Measurements from ENCODE around the gene LDHD.
"Not testable (repeated sequence)": the region's sequence is repeated elsewhere in the genome, so short reads cannot be mapped to it uniquely, and the experiment has no call there.

LDHD gene

DNA sequence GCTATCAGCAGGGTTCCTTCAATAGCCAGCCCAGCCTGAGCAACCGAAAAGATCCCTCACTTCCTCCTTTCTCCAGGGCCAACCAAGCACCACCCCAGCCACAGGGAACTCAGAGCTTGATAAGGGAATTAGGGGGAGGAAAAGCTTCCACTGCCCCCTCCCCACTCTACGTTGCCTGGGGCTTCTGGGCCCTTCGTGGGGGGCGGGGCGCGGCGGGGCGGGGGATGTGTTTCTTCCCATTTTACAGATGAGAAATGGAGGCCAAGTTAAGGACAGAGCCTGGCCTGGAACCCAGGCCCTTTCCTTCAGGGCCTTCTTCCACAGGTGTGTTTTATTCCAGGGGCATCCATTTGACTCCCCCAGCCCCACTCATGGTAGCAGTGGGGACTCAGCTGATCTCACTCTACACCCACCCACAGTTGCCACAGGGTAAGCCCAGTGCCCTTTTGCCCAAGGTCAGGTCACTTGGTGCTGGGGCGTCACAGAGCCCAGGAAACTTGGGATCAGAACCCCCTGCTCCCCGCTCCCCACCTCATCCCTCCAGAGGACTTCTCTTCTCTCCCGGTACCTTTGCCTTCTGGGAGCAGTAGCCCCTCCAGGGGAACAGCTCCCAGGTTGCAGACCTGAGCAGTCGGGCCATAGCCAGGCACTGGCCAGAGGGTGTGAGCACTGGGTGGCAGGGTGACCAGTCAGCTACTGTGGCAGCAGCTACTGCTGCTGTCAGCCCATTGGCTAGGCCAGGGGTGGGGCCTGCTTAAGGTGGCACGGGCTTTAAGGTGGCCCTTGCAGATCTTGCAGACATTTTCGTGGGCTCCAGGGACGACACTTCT lies at the start of gene LDHD:
TSS of gene LDHD (minus strand) at position 700 of the 830 bp plus-strand sequence. CDS start at position 640, 60 bp downstream.
- no peak for DNase-seq (ENCODE audit: low spot score)

DNA sequence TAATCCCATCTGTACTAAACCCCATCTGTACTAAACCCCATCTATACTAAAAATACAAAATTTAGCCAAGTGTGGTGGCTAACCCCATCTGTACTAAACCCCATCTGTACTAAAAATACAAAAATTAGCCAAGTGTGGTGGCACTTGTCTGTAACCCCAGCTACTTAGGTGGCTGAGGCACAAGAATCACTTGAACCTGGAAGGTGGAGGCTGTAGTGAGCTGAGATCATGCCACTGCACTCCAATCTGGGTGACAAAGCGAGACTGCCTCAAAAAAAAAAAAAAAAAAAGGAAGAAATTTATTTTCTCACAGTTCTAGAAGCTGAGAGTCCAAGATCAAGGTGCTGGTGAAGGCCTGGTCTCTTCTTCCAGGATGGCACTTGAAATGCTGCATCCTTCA lies 43.8 kb upstream of the LDHD start:
- no peak for DNase-seq (ENCODE audit: low spot score)

DNA sequence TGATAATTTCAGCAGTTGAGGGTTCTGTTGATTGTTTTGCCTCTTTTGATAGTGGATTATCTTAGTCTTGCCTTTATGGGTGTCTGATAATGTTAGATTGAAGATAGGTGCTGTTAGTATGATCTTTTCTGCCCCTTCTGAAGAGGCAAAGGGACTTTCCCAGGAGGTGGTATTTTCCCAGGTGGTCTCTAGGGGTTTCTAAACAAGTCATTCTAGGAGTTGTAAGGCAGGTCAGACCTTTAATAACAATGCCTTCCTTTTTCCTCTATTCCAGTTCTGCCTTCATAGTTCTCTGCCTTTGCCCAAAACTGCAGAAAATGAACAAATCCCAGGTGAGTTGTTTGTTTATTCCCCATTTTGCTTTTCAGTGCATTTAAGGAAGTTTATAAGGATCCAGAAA lies 36.1 kb upstream of the LDHD start:
- no peak for DNase-seq (ENCODE audit: low spot score)

DNA sequence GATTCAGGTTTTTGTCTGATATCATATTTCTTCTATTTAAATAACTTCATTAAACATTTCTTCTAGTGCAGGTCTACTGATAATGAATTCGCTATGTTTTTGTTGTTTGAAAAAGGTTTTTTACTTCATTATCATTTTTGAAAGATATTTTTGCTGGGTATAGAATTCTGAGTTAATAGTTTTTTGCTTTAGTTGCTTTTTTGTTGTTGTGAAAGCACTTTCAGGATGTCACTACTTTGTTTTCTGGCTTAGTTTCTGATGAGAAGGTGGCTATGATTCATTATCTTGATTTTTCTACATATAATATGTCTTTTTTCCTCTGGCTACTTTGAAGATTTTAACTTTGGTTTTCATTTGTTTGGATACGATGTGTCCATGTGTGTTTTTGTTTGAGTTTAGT lies 35.2 kb upstream of the LDHD start:
- no peak for DNase-seq (ENCODE audit: low spot score)

DNA sequence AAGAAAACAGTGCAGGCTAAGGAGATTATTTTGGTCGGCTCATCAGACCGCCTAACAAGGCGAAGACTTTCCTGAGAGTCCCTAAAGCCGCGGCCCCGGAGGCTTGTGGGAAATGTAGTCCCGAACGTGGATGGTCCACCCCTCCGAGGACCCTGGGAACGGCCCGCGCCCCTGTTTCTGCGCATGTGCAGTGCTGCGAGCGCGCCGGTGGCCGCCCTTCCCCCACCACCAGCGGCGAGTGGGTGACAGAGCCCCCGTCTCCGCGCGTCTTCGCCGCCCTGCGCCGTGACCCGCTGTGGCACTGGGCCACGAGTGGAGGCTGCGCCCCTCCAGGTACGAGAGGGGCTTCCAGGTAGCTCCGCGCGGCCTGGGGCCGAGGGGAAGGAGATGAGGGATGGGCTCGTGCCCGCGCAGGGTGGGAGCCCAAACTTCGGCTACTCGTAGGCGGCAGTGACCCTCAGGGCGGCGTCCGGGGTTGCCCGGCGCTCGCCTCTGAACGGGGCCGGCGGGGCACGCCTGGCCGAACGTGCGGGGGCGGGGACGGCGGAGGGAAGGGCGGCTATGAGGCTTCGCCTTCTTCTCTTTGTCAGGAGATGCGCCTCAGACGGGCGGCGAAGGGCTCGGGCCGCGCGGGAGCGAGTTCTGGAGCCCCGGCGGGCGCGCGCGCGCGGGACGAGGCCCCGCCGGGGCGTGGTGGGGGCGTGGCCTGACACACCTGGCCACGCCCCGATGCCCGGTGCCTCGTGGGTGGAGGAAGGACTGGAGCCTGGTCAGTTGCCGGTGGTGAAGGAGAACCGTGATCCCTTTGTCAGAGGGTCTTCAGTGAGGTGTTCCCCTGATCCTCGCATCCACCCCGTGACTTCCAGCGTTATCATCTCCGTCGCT lies 32.0 kb upstream of the LDHD start, which contains the start of gene ZFP1:
TSS of gene ZFP1 (plus strand) at position 214 of the 885 bp plus-strand sequence. CDS start 4,428 bp downstream, outside the sequence.
- DNase-seq (ENCODE audit: low spot score): peak; percentile 95

DNA sequence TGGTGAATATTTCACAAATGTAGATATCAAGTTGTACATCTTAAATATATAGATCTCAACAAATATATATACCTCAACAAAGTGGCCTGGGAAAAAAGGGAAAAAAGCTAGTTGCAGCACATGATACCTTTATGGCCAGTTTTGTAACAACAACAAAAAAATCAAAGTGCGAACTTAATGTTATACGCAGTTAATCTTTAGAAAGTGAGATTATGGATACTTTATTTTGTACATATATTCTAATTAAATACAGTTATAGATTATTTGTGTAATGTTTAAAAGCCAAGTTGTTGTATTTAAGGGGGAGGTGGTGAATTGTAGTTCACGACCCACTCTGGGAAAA lies 31.4 kb upstream of the LDHD start:
- no peak for DNase-seq (ENCODE audit: low spot score)

DNA sequence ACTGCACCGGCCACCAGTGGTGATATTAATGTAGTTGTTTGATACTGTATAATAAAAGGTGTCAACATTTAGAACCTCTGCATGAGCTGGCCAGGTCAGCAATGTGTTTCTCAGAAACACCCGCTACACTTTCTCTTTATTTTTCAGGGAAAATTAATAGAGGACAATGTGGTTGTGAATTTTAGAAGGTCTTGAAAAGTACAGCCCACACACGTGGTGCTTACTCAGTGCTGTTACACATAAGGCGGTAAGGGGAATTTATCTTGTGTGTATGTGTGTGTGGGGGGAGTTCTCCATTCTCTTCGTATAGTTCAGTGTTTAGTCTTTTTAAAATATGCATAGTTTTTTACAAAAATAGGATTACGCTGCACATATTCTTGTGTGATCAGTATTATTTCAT lies 27.4 kb upstream of the LDHD start:
- DNase-seq (ENCODE audit: low spot score): no peak

DNA sequence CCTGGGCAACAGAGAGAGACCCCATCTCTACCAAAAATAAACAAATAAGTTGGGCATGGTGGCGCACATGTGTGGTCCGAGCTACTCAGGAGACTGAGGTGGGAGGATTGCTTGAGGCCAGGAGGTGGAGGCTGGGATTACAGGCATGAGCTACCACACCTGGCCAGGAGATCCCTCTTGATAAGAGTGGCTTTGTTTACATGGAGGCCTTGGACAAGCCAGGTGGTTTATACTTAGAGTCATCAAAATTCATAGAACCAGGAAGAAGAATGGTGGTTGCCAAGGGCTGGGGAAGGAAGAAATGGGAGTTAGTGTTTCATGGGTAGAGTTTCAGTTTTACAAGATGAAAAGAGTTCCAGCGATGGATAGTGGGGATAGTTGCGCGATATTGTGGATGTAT lies 22.9 kb upstream of the LDHD start:
- no peak for DNase-seq (ENCODE audit: low spot score)

DNA sequence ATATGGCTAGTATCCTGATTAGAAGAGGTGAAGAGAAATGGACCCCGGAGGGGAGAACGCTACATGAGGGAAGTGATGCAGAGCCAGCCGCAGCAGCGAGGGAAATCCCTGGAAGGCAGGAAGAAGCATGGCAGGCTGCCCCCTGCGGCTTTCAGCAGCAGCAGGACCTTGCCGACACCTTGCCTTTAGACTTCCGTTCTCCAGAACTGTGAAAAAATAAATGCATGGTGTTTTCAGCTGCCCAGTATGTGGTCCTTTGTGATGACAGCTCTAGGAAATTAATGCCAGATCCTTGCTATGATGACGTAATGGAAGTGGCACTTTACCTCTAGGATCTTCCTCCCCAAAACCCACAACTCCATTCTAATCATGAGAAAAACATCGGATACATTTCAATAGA lies 22.1 kb upstream of the LDHD start:
- DNase-seq (ENCODE audit: low spot score): no peak

DNA sequence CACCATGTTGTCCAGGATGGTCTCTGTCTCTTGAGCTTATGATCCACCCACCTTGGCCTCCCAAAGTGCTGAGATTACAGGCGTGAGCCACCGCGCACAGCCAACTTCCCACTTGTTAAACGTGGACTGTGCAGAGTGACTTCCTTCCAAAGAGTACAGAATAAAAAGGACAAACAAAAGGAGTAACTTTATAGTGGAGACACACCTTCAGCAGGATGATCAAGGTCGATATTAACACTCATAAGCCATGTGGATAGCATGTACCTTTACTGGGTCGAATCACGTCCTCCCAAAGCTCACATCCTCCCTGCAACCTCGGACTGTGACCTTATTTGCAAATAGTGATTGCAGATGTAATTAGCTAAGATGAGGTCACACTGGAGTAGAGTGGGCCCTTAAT lies 21.7 kb upstream of the LDHD start:
- no peak for DNase-seq (ENCODE audit: low spot score)

DNA sequence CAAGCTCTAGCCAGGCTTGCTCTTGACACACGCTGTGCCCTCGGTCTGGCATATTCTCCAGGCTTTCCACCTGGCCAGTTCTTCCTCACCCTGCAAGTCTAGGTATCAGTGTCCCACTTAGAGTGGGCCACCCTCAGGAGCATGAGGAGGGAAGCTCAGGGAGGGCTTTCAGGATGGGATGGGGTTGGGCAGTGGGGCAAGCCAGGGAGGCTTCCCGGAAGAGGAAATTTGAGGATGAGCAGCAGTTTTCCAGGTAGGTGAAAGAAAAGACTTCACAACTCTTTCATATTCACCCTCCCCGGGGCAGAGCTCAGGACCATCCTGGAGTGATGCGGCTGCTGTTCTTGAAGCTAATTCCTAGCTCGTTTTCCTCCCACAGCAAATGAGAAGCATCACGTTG lies 14.5 kb upstream of the LDHD start:
- DNase-seq (ENCODE audit: low spot score): no peak

DNA sequence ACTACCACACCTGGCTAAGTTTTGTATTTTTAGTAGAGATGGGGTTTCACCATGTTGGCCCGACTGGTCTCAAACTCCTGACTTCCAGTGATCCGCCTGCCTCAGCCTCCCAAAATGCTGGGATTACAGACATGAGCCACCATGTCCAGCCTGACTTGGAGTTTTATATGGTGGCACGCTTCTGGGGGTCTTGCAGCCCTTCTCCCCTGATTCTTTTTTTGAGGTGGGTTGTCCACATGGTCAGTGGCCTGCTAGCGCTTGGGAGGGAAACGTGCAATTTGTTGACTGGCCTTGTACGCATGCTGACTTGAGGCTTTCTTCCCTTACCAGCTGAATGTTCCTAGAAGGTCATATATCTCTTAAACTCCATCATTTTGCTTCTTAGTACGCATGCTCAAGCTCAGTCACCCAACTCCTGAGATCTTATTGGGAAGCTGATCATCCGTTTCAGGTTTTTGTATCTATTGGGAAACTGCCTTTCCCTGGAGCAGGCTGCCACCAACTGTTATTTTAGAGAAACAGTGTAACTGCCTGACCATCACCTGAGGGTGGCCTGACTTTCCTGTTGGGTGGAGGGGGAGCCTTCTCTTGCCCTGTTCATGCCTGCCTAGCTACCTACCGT lies 13.7 kb upstream of the LDHD start:
- no peak for DNase-seq (ENCODE audit: low spot score)

DNA sequence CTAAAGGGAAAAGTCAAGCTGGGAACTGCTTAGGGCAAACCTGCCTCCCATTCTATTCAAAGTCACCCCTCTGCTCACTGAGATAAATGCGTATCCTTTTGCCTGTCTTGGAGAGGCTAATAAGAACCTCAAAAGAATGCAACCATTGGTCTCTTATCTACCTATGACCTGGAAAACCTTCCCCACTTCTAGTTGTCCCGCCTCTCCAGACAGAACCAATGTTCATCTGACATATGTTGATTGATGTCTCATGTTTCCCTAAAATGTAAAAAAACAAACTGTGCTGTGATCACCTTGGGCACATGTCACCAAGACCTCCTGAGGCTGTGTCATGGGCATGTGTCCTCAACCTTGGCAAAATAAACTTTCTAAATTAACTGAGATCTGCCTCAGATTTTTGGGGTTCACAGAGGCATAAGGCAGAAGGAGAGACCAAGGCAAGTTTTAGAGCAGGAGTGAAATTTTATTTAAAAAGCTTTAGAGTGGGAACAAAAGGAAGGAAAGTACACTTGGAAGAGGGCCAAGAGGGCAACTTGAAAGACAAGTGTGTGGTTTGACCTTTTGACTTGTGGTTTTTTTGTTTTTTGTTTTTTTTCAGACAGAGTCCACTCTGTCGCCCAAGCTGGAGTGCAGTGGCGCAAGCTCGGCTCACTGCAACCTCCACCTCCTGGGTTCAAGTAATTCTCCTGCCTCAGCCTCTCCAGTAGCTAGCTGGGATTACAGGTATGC lies 13.0 kb upstream of the LDHD start:
- not testable (repeated sequence) for DNase-seq (ENCODE audit: low spot score)

DNA sequence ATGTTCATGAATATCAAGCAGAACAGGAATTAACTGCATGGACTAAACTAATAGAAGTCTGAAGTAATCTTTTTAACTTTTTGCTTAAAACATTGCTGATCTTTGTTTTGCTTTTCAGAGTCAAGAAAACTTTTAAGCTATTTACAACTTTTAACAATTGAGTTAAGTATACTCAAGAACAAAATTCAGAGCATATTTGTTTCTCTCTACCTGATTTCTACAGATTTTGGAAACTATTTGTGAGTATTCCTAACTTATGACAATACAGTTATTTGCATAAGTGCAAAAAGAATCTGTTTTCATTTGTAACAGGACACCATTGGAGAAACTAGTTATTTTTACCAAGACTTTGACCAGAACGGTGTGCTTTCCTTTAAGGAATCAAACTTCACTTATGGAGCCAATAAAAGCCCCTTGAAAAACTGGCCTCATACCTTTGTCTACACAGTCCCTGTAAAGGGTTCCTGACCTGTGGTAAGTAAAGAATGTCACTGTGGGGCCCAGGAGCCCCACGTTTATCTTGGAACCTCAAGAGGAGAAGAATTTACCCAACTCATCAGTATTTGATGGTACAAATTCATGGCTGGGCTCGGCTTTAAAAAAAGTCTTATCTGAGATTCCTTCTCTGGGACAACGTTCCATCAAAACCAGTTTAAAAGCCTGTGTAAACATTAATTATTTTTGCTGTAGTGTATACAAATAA lies 11.3 kb upstream of the LDHD start:
- no peak for DNase-seq (ENCODE audit: low spot score)

DNA sequence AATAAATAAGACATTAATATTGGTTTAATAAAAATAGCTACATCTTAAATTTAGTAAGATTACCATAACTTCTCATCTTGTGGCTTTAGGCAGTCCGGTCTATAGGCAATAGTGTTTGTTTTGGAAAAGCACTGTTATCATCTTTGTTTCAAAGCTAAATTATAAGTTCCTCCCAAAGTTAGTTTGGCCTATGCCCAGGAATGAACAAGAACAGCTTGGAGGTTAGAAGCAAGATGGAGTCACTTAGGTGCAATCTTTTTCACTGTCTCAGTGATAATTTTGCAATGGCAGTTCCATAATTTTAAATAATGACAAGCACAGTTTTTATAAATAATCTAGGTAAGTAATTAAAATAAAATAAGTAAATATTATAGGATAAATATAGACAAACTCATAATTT lies 6.0 kb upstream of the LDHD start:
- DNase-seq (ENCODE audit: low spot score): no peak

DNA sequence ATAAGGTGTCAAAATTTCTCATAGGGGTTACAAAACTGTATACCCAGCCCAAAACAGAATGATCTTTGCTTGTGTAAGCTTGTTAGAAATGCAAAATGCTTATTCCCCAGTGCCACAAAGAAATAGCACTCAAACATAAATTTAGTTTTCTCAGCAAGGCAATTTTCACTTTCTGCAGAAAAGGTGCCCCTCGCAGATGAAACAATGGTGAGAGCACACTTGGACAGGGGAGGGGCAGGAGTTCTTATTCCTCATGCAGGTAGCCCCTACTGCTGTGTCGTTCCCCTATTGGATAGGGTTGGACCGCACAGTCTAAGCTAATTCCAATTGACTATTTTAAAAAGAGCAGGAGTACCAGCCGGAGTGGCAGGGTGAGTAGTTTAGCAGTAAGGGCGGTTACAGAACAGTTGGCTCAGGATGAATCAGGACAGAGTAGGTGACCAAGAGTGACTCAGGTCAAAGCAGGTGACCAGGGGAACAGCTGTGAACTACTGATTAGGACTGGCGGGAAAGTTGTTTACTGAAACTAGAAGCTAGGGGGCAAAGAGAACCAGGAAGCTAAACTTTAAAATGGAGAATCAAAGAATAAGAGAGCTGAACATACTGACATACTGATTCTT lies 5.5 kb upstream of the LDHD start:
- no peak for DNase-seq (ENCODE audit: low spot score)

DNA sequence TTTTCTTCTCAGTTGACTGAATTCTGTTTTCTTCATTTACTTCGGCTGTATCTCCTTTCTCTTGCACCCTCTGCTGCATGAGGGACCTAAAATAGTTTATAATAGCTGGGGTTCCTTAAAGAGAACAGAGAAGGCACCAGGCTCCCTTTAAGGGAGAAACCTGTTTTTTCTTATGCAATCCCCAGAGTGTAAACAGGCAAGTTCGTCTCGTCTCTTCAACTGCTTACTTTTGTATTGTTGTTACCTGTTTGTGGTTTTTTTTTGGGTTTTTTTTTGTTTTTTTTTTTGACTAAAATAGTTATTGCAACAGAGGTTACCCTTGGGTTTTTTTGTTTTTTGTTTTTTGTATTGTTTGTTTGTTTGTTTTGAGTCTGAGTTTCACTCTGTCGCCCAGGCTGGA lies 3.7 kb upstream of the LDHD start:
- no peak for DNase-seq (ENCODE audit: low spot score)

DNA sequence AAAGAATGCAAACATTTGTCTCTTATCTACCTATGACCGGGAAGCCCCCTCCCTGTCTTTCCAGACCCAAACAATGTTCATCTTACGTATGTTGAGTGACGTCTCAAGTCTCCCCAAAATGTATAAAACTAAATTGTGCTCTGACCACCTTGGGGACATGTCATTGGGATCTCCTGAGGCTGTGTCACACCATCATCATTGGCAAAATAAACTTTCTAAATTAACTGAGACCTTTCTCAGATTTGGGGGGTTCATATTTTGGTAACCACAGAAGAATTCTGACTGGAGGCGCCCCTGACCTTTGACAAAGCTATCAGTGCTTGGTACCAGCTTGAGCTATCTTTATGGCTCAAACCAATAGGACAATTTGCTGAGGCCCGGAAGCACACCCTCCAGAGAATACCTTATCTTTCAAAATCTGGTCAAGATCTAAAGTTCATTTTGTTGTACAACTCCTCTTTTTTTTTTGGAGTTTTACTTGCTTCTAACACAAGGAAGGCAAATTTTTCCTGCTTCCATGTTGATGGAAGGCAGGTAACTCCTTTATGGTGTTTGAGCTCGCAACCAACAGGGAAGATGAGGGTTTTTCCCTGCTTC lies 2.5 kb upstream of the LDHD start:
- DNase-seq (ENCODE audit: low spot score): no peak

DNA sequence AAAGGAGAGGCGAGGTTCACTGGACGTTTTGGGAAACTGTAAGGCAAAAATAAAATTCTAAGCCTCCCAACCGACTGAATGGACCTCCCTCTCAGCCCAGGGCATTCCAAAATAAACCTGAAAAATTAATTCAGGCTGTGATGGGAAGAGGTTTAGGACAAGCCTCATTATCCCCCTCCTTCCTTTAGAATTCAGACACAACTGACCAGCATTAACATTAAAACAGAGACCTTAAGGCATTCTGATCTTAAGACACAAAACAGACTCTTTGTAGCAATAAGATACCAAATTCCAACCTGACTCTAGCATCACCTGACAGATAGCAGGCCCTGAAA lies 298 bp upstream of the LDHD start:
- DNase-seq (ENCODE audit: low spot score): no peak

DNA sequence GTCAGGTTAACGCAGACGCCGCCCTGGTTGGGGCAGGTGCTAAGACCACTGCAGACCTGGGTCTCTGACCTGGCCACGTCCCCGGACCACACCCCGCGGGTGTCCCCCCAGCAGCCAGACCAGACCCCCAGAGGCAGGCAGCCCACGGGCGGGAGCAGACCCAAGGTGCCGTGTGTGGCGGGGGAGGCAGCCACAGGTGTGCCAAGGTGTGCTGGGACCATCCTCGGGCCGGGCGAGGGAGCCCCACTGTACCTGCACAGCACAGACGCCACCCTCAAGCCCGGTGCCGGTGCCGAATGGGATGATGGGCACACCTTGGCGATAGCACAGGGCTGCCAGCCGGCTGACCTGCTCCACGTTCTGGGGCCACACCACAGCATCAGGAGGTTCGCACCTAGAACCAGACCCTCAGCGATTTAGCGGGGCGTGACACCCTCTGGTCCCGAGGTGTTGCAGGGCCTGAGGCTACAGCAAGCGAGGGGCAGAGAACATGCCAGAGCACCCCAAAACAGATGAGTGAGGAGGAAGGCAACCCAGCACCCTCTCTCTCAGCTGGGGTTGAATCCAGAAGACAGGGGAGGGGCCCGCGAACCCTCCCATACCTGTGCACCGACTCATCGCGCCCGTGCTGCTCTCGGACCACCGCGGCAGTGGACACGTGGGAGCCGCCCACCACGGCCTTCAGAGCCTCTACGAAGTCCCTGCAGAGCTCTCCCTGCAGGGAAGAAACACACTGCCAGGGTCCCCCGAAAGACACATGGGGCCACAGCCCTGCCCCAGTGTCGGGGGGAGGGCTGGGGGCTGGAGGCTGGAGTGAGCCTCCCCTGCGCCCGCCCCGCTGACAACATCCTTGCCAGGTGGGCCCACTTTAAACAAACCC lies 1.4 kb downstream of the LDHD start:
- no peak for DNase-seq (ENCODE audit: low spot score)

All from activated CD4-positive, alpha-beta T cell treated with anti-CD3 and anti-CD28 coated beads, Interleukin-2, Interleukin-4, amounts not matched to agents 100 ng/mL and 50 ng/mL, durations not matched to agents 16 hours and 8 hours (primary cell).